HepG2 (cell line): ENCODE measurements around the gene LIF.

Experiments used
- CHD2 ChIP-seq: IDR thresholded peaks from 2 replicates; pipeline ENCODE4 v1.6.1; 2011; ENCODE audit warnings: low read depth, low read length, improper control_type of control experiment
- TCF7 ChIP-seq: sonication (generic); IDR thresholded peaks from 2 replicates; pipeline ENCODE4 v1.6.1; 2016; ENCODE audit warnings: antibody characterized with exemption, low read depth
- ZFX ChIP-seq: sonication (generic); formaldehyde crosslinking; IDR thresholded peaks from 2 replicates; pipeline ENCODE4 v1.4.0; 2020; ENCODE audit warnings: mild to moderate bottlenecking, low read depth, missing genetic modification reagents, moderate library complexity
- ZNF724P ChIP-seq: sonication (generic); formaldehyde crosslinking; IDR thresholded peaks from 2 replicates; pipeline ENCODE4 v1.8.0; 2022; ENCODE audit warnings: missing genetic modification reagents, borderline replicate concordance
- ZNF792 ChIP-seq: IDR thresholded peaks from 2 replicates; pipeline ENCODE4 v1.6.1; 2016
- TF ChIP-seq, protein P1 (sequence below): sonication (generic); formaldehyde crosslinking; IDR thresholded peaks from 2 replicates; pipeline ENCODE4 v1.9.0; 2021; ENCODE audit warnings: mild to moderate bottlenecking, missing genetic modification reagents
- TF ChIP-seq, protein P2 (sequence below): sonication (generic); formaldehyde crosslinking; IDR thresholded peaks from 2 replicates; pipeline ENCODE4 v1.4.0; 2020; ENCODE audit warnings: missing genetic modification reagents
- TF ChIP-seq, protein P3 (sequence below): IDR thresholded peaks from 2 replicates; pipeline ENCODE4 v1.6.1; 2012; ENCODE audit warnings: inconsistent platforms
- TF ChIP-seq, protein P4 (sequence below): sonication (generic); formaldehyde crosslinking; IDR thresholded peaks from 2 replicates; pipeline ENCODE4 v1.4.0; 2020; ENCODE audit warnings: missing genetic modification reagents, borderline replicate concordance

DNA sequence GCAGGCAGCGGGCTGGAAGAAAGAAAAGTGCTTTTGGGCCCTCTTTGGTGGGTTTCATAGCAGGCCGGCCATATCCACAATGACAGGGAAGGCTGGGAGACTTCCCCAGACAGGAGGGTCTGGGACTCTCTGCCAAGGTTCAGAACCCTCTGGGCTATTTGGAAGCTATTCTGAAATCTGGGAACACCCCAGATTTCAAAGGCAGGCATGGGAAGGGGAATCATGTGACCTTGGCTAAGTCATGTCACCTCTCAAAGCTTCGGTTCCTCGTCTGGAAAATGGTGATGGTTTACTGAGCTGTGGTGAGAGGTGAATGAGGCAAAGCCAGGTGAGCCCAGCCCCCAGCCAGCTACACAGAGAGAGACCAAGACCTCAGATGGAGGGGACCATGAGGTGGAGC is 38.1 kb upstream of the LIF start:
- TF ChIP-seq ZNF724P (no peak), TCF7 (no peak), ZNF792 (CRISPR knock-in tag) (no peak), CHD2 (no peak), ZFX (CRISPR knock-in tag) (no peak)
- TF ChIP-seq, protein P1, sequence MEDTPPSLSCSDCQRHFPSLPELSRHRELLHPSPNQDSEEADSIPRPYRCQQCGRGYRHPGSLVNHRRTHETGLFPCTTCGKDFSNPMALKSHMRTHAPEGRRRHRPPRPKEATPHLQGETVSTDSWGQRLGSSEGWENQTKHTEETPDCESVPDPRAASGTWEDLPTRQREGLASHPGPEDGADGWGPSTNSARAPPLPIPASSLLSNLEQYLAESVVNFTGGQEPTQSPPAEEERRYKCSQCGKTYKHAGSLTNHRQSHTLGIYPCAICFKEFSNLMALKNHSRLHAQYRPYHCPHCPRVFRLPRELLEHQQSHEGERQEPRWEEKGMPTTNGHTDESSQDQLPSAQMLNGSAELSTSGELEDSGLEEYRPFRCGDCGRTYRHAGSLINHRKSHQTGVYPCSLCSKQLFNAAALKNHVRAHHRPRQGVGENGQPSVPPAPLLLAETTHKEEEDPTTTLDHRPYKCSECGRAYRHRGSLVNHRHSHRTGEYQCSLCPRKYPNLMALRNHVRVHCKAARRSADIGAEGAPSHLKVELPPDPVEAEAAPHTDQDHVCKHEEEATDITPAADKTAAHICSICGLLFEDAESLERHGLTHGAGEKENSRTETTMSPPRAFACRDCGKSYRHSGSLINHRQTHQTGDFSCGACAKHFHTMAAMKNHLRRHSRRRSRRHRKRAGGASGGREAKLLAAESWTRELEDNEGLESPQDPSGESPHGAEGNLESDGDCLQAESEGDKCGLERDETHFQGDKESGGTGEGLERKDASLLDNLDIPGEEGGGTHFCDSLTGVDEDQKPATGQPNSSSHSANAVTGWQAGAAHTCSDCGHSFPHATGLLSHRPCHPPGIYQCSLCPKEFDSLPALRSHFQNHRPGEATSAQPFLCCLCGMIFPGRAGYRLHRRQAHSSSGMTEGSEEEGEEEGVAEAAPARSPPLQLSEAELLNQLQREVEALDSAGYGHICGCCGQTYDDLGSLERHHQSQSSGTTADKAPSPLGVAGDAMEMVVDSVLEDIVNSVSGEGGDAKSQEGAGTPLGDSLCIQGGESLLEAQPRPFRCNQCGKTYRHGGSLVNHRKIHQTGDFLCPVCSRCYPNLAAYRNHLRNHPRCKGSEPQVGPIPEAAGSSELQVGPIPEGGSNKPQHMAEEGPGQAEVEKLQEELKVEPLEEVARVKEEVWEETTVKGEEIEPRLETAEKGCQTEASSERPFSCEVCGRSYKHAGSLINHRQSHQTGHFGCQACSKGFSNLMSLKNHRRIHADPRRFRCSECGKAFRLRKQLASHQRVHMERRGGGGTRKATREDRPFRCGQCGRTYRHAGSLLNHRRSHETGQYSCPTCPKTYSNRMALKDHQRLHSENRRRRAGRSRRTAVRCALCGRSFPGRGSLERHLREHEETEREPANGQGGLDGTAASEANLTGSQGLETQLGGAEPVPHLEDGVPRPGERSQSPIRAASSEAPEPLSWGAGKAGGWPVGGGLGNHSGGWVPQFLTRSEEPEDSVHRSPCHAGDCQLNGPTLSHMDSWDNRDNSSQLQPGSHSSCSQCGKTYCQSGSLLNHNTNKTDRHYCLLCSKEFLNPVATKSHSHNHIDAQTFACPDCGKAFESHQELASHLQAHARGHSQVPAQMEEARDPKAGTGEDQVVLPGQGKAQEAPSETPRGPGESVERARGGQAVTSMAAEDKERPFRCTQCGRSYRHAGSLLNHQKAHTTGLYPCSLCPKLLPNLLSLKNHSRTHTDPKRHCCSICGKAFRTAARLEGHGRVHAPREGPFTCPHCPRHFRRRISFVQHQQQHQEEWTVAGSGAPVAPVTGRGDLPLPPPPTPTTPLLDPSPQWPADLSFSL: no peak
- TF ChIP-seq, protein P2, sequence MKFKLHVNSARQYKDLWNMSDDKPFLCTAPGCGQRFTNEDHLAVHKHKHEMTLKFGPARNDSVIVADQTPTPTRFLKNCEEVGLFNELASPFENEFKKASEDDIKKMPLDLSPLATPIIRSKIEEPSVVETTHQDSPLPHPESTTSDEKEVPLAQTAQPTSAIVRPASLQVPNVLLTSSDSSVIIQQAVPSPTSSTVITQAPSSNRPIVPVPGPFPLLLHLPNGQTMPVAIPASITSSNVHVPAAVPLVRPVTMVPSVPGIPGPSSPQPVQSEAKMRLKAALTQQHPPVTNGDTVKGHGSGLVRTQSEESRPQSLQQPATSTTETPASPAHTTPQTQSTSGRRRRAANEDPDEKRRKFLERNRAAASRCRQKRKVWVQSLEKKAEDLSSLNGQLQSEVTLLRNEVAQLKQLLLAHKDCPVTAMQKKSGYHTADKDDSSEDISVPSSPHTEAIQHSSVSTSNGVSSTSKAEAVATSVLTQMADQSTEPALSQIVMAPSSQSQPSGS (CRISPR knock-in tag): no peak
- TF ChIP-seq, protein P3, sequence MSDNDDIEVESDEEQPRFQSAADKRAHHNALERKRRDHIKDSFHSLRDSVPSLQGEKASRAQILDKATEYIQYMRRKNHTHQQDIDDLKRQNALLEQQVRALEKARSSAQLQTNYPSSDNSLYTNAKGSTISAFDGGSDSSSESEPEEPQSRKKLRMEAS: no peak
- TF ChIP-seq, protein P4, sequence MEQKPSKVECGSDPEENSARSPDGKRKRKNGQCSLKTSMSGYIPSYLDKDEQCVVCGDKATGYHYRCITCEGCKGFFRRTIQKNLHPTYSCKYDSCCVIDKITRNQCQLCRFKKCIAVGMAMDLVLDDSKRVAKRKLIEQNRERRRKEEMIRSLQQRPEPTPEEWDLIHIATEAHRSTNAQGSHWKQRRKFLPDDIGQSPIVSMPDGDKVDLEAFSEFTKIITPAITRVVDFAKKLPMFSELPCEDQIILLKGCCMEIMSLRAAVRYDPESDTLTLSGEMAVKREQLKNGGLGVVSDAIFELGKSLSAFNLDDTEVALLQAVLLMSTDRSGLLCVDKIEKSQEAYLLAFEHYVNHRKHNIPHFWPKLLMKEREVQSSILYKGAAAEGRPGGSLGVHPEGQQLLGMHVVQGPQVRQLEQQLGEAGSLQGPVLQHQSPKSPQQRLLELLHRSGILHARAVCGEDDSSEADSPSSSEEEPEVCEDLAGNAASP (CRISPR knock-in tag): no peak
